GM19463 (cell line): Measurements from ENCODE around the gene PRRC2B.
A peak's percentile ranks its signal among the peaks of the same experiment; 100 is the strongest.
"Not testable (repeated sequence)": the region's sequence is repeated elsewhere in the genome, so short reads cannot be mapped to it uniquely, and the experiment has no call there.

Experiments used
- ATAC-seq: cut with Tn5 transposase; IDR thresholded peaks from one replicate; pipeline ENCODE4 v1.9.1; 2021; ENCODE audit warnings: mild to moderate bottlenecking, moderate library complexity; ENCODE audit not compliant: unreplicated experiment

Gene PRRC2B

GRCh38 chr9:131528886-131529505 is 135.1 kb downstream of the PRRC2B start:
- ATAC-seq = no peak

GRCh38 chr9:131529597-131530545 is 136.0 kb downstream of the PRRC2B start:
- ATAC-seq = no peak

GRCh38 chr9:131530546-131530919 is 136.6 kb downstream of the PRRC2B start:
- peak; percentile 32 for ATAC-seq

GRCh38 chr9:131530920-131531832 is 137.3 kb downstream of the PRRC2B start, which contains the start of gene UCK1:
Gene UCK1, minus strand, starts transcription at chr9:131531263. Its CDS starts 89 bp downstream, at chr9:131531174.
- ATAC-seq = peak; percentile 89

GRCh38 chr9:131534721-131535237 is 140.9 kb downstream of the PRRC2B start:
- no peak for ATAC-seq

GRCh38 chr9:131537946-131538345 is 144.1 kb downstream of the PRRC2B start:
- no peak for ATAC-seq

GRCh38 chr9:131539223-131539923 is 145.5 kb downstream of the PRRC2B start:
- ATAC-seq = no peak

GRCh38 chr9:131543141-131543540 is 149.3 kb downstream of the PRRC2B start:
- ATAC-seq = no peak

GRCh38 chr9:131545003-131545785 is 151.3 kb downstream of the PRRC2B start, which contains the start of gene PRRT1B:
Gene PRRT1B, plus strand, starts transcription at chr9:131545523. Its CDS starts 93 bp downstream, at chr9:131545616.
- ATAC-seq = no peak

GRCh38 chr9:131545786-131546335 is 152.0 kb downstream of the PRRC2B start:
- ATAC-seq = no peak

GRCh38 chr9:131546336-131547084 is 152.6 kb downstream of the PRRC2B start:
- no peak for ATAC-seq

GRCh38 chr9:131549186-131549585 is 155.3 kb downstream of the PRRC2B start:
- ATAC-seq = not testable (repeated sequence)
